GM23338 (cell line): ENCODE results near the gene BTN3A1. TPM values are rescaled to one million over a fixed set of nuclear protein-coding genes. Genes with fewer than 3 reads are reported as not detected.

Source experiments
- ATAC-seq: fragments of 200-7000 bp; cut with Tn5 transposase; 3 replicates; pipeline ENCODE4 v1.9.1; 2020
- DNase-seq: peaks from one replicate; pipeline ENCODE4 v3.0.0-alpha.2; 2015; ENCODE audit warnings: low spot score
- H2AFZ ChIP-seq: fragments of 200-600 bp; sonication (generic); 2 replicates; pipeline ENCODE4 v1.8.0; 2016; ENCODE audit warnings: antibody characterized with exemption, mild to moderate bottlenecking, moderate library complexity
- H3F3A ChIP-seq: fragments of 200-600 bp; sonication (generic); replicated peaks from 2 replicates; pipeline ENCODE4 v1.8.0; 2017; ENCODE audit warnings: antibody characterized with exemption, mixed run types, low read depth
- H3K27ac ChIP-seq: fragments of 200-600 bp; sonication (generic); 2 replicates; pipeline ENCODE4 v1.6.1; 2016; ENCODE audit warnings: low read depth
- H3K27me3 ChIP-seq: fragments of 200-600 bp; sonication (generic); 2 replicates; pipeline ENCODE4 v1.8.0; 2016; ENCODE audit warnings: mild to moderate bottlenecking, mixed run types, moderate library complexity; ENCODE audit not compliant: insufficient read depth
- H3K36me3 ChIP-seq: fragments of 200-600 bp; sonication (generic); 2 replicates; pipeline ENCODE4 v1.8.0; 2016; ENCODE audit warnings: mild to moderate bottlenecking; ENCODE audit not compliant: insufficient read depth
- H3K4me1 ChIP-seq: fragments of 200-600 bp; sonication (generic); 2 replicates; pipeline ENCODE4 v1.8.0; 2016; ENCODE audit warnings: mild to moderate bottlenecking, moderate library complexity; ENCODE audit not compliant: insufficient read depth
- H3K4me2 ChIP-seq: fragments of 200-600 bp; sonication (generic); 2 replicates; pipeline ENCODE4 v1.7.1; 2017; ENCODE audit warnings: mixed run types
- H3K4me3 ChIP-seq: fragments of 200-600 bp; sonication (generic); 2 replicates; pipeline ENCODE4 v1.6.1; 2016; ENCODE audit warnings: mixed run types
- H3K79me2 ChIP-seq: fragments of 200-600 bp; sonication (generic); replicated peaks from 2 replicates; pipeline ENCODE4 v1.8.0; 2017; ENCODE audit warnings: mild to moderate bottlenecking; ENCODE audit not compliant: insufficient read depth
- H3K9me2 ChIP-seq: fragments of 200-600 bp; sonication (generic); 2 replicates; pipeline ENCODE4 v1.8.0; 2017; ENCODE audit not compliant: insufficient read depth
- H4K20me1 ChIP-seq: fragments of 200-600 bp; sonication (generic); replicated peaks from 2 replicates; pipeline ENCODE4 v1.8.0; 2017; ENCODE audit warnings: mild to moderate bottlenecking; ENCODE audit not compliant: insufficient read depth
- H3K27ac Mint-ChIP-seq: 2 replicates; pipeline ENCODE4 v1.8.0; 2020; ENCODE audit warnings: inconsistent platforms, mild to moderate bottlenecking, moderate library complexity, mixed read lengths
- H3K27me3 Mint-ChIP-seq: 3 replicates; pipeline ENCODE4 v1.8.0; 2022; ENCODE audit warnings: low read depth, mild to moderate bottlenecking, moderate library complexity, mixed read lengths, inconsistent platforms; ENCODE audit not compliant: insufficient read depth, poor library complexity
- H3K36me3 Mint-ChIP-seq: 3 replicates; pipeline ENCODE4 v1.8.0; 2021; ENCODE audit warnings: low read depth, mild to moderate bottlenecking, inconsistent platforms, moderate library complexity, mixed read lengths
- H3K4me1 Mint-ChIP-seq: 3 replicates; pipeline ENCODE4 v1.8.0; 2020; ENCODE audit warnings: mild to moderate bottlenecking, inconsistent platforms, mixed read lengths
- H3K4me3 Mint-ChIP-seq: 3 replicates; pipeline ENCODE4 v1.8.0; 2021; ENCODE audit warnings: moderate library complexity, mild to moderate bottlenecking, inconsistent platforms, mixed read lengths
- H3K9me3 Mint-ChIP-seq: 3 replicates; pipeline ENCODE4 v1.8.0; 2020; ENCODE audit warnings: moderate library complexity, mild to moderate bottlenecking, inconsistent platforms, mixed read lengths
- CREB1 ChIP-seq: fragments of 250-450 bp; sonication (Bioruptor Pico); IDR thresholded peaks from 2 replicates; pipeline ENCODE4 v1.5.0; 2020; ENCODE audit warnings: low read depth, mild to moderate bottlenecking, moderate library complexity
- EZH2 ChIP-seq: fragments of 200-600 bp; sonication (generic); IDR thresholded peaks from one replicate; pipeline ENCODE4 v1.8.0; 2017; ENCODE audit warnings: antibody characterized with exemption, mild to moderate bottlenecking, low read depth; ENCODE audit not compliant: unreplicated experiment
- JUNB ChIP-seq: IDR thresholded peaks from one replicate; pipeline ENCODE4 v1.6.1; 2016; ENCODE audit warnings: antibody characterized with exemption; ENCODE audit not compliant: unreplicated experiment
- NANOG ChIP-seq: IDR thresholded peaks from 2 replicates; pipeline ENCODE4 v1.6.1; 2016; ENCODE audit warnings: antibody characterized with exemption, borderline replicate concordance
- POLR2AphosphoS5 ChIP-seq: IDR thresholded peaks from 2 replicates; pipeline ENCODE4 v1.6.1; 2016; ENCODE audit warnings: antibody characterized with exemption, low read depth
- STAT1 ChIP-seq: IDR thresholded peaks from one replicate; pipeline ENCODE4 v1.6.1; 2016; ENCODE audit warnings: antibody characterized with exemption; ENCODE audit not compliant: unreplicated experiment
- ZNF331 ChIP-seq: fragments of 250-450 bp; sonication (Bioruptor Pico); IDR thresholded peaks from 2 replicates; pipeline ENCODE4 v1.5.0; 2020; ENCODE audit warnings: low read depth, mild to moderate bottlenecking, moderate library complexity
- polyA plus RNA-seq: library from polyadenylated mRNA; unstranded; fragments of >200 nt; fragmentation: Nextera tagmentation; extraction: Ambion mirVana; gene quantifications from 2 replicates; pipeline ENCODE4 v1.2.1, GENCODE V29; 2016
- total RNA-seq: library from RNA; depleted of rRNA; stranded (reverse); fragments of >200 nt; shearing (Covaris generic); gene quantifications from 2 replicates; pipeline ENCODE4 v1.2.3, GENCODE V29; 2014
- TF ChIP-seq, protein P1 (sequence below): IDR thresholded peaks from one replicate; pipeline ENCODE4 v1.6.1; 2018; ENCODE audit warnings: antibody characterized with exemption; ENCODE audit not compliant: unreplicated experiment
- TF ChIP-seq, protein P2 (sequence below): fragments of 250-450 bp; sonication (Bioruptor Pico); IDR thresholded peaks from 2 replicates; pipeline ENCODE4 v1.5.0; 2020; ENCODE audit warnings: mild to moderate bottlenecking, moderate library complexity
- TF ChIP-seq, protein P3 (sequence below), 2 experiments: fragments of 200-600 bp in 1 of 2; sonication (generic) in 1 of 2; conservative IDR thresholded peaks; 2 replicates each; pipeline versions ENCODE4 v1.5.1 to v1.6.1; 2016 to 2017; ENCODE audit warnings: antibody characterized with exemption in 2 of 2, low read depth in 2 of 2, mild to moderate bottlenecking in 2 of 2, moderate library complexity in 1 of 2
- TF ChIP-seq, protein P4 (sequence below): IDR thresholded peaks from 2 replicates; pipeline ENCODE4 v1.6.1; 2016; ENCODE audit warnings: antibody characterized with exemption

BTN3A1 gene
- total and polyA plus RNA-seq, 2 experiments from 2014 or later, result 2.4 to 4.0 TPM

DNA sequence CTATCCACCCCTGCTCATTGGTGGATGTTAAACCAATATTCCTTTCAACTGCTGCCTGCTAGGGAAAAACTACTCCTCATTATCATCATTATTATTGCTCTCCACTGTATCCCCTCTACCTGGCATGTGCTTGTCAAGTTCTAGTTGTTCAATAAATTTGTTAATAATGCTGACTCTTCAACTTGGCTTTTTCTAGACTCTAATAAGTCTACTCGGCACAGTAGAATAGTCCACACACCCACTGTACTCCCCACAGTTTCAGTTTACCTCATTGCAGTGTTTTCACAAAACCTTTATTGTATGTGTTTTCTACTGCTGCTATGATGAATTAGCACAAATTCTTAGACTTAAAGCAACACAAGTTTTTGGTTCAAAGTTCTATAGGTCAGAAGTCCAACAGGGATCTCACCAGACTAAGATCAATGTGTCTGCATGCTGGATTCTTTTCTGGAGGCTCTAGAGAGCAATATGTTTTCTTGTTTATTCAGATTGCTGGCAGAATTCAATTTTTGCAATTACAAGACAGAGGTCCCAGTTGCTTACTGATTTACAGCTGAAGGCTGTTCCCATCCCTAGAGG lies 13.1 kb downstream of the BTN3A1 start (continued):
- TF ChIP-seq, protein P1, sequence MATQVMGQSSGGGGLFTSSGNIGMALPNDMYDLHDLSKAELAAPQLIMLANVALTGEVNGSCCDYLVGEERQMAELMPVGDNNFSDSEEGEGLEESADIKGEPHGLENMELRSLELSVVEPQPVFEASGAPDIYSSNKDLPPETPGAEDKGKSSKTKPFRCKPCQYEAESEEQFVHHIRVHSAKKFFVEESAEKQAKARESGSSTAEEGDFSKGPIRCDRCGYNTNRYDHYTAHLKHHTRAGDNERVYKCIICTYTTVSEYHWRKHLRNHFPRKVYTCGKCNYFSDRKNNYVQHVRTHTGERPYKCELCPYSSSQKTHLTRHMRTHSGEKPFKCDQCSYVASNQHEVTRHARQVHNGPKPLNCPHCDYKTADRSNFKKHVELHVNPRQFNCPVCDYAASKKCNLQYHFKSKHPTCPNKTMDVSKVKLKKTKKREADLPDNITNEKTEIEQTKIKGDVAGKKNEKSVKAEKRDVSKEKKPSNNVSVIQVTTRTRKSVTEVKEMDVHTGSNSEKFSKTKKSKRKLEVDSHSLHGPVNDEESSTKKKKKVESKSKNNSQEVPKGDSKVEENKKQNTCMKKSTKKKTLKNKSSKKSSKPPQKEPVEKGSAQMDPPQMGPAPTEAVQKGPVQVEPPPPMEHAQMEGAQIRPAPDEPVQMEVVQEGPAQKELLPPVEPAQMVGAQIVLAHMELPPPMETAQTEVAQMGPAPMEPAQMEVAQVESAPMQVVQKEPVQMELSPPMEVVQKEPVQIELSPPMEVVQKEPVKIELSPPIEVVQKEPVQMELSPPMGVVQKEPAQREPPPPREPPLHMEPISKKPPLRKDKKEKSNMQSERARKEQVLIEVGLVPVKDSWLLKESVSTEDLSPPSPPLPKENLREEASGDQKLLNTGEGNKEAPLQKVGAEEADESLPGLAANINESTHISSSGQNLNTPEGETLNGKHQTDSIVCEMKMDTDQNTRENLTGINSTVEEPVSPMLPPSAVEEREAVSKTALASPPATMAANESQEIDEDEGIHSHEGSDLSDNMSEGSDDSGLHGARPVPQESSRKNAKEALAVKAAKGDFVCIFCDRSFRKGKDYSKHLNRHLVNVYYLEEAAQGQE, result no peak

DNA sequence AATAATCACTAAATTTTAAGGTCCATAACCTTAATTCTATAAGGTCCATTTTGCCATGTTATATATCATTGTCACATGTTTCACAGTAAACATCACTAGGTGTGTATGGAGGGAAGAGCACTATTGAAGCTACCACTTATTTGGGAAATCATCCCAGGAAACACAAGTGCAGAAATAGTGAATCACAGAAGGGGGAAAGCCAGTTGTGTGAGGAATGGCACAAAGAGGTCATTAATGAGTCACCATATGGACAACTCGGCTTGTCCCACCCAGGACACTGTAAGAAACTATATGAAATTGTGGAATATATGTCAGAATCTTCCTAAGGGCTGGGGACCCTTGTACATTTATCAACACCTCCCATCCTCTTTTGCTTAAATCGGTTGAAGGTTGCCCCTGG lies 13.7 kb downstream of the BTN3A1 start:
- H3K27ac ChIP-seq, result no peak overlapping the region
- H3K4me1 ChIP-seq, result no peaks in the 10 kb centered on the region; the same call in 1 of the 2 replicates
- H3K4me3 ChIP-seq, result no peak overlapping the region
- Mint-ChIP-seq H3K36me3 (peaks cover 10% of the 10 kb centered on the region; the same call in 2 of the 3 replicates), H3K9me3 (peaks cover 23% of the 10 kb centered on the region), H3K27ac (no peak overlapping the region), H3K4me3 (no peak overlapping the region), H3K27me3 (no peaks in the 10 kb centered on the region), H3K4me1 (no peaks in the 10 kb centered on the region; the same call in 2 of the 3 replicates)
- H4K20me1 ChIP-seq, result no peaks in the 10 kb centered on the region
- 0 out of 2 replicates have a peak, but pooled peaks cover 3% of the 10 kb centered on the region for H3K9me2 ChIP-seq
- no peaks in the 10 kb centered on the region for H3K27me3 ChIP-seq
- no peak overlapping the region for H3K4me2 ChIP-seq
- DNase-seq (no peak), ATAC-seq (no peak)
- no peaks in the 10 kb centered on the region for H3K36me3 ChIP-seq
- H3K79me2 ChIP-seq, result no peaks in the 10 kb centered on the region
- no peak overlapping the region for H2AFZ ChIP-seq
- 0 out of 2 replicates have a peak, but pooled peaks cover 4% of the 10 kb centered on the region for H3F3A ChIP-seq
- TF ChIP-seq STAT1 (no peak), POLR2AphosphoS5 (no peak), NANOG (no peak), JUNB (no peak), EZH2 (no peak), CREB1 (no peak), ZNF331 (CRISPR knock-in tag) (no peak)
- TF ChIP-seq, protein P2, sequence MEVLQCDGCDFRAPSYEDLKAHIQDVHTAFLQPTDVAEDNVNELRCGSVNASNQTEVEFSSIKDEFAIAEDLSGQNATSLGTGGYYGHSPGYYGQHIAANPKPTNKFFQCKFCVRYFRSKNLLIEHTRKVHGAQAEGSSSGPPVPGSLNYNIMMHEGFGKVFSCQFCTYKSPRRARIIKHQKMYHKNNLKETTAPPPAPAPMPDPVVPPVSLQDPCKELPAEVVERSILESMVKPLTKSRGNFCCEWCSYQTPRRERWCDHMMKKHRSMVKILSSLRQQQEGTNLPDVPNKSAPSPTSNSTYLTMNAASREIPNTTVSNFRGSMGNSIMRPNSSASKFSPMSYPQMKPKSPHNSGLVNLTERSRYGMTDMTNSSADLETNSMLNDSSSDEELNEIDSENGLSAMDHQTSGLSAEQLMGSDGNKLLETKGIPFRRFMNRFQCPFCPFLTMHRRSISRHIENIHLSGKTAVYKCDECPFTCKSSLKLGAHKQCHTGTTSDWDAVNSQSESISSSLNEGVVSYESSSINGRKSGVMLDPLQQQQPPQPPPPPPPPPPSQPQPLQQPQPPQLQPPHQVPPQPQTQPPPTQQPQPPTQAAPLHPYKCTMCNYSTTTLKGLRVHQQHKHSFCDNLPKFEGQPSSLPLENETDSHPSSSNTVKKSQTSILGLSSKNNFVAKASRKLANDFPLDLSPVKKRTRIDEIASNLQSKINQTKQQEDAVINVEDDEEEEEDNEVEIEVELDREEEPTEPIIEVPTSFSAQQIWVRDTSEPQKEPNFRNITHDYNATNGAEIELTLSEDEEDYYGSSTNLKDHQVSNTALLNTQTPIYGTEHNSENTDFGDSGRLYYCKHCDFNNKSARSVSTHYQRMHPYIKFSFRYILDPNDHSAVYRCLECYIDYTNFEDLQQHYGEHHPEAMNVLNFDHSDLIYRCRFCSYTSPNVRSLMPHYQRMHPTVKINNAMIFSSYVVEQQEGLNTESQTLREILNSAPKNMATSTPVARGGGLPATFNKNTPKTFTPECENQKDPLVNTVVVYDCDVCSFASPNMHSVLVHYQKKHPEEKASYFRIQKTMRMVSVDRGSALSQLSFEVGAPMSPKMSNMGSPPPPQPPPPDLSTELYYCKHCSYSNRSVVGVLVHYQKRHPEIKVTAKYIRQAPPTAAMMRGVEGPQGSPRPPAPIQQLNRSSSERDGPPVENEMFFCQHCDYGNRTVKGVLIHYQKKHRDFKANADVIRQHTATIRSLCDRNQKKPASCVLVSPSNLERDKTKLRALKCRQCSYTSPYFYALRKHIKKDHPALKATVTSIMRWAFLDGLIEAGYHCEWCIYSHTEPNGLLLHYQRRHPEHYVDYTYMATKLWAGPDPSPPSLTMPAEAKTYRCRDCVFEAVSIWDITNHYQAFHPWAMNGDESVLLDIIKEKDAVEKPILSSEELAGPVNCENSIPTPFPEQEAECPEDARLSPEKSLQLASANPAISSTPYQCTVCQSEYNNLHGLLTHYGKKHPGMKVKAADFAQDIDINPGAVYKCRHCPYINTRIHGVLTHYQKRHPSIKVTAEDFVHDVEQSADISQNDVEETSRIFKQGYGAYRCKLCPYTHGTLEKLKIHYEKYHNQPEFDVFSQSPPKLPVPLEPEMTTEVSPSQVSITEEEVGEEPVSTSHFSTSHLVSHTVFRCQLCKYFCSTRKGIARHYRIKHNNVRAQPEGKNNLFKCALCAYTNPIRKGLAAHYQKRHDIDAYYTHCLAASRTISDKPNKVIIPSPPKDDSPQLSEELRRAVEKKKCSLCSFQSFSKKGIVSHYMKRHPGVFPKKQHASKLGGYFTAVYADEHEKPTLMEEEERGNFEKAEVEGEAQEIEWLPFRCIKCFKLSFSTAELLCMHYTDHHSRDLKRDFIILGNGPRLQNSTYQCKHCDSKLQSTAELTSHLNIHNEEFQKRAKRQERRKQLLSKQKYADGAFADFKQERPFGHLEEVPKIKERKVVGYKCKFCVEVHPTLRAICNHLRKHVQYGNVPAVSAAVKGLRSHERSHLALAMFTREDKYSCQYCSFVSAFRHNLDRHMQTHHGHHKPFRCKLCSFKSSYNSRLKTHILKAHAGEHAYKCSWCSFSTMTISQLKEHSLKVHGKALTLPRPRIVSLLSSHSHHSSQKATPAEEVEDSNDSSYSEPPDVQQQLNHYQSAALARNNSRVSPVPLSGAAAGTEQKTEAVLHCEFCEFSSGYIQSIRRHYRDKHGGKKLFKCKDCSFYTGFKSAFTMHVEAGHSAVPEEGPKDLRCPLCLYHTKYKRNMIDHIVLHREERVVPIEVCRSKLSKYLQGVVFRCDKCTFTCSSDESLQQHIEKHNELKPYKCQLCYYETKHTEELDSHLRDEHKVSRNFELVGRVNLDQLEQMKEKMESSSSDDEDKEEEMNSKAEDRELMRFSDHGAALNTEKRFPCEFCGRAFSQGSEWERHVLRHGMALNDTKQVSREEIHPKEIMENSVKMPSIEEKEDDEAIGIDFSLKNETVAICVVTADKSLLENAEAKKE (CRISPR knock-in tag), result no peak
- TF ChIP-seq, protein P3, sequence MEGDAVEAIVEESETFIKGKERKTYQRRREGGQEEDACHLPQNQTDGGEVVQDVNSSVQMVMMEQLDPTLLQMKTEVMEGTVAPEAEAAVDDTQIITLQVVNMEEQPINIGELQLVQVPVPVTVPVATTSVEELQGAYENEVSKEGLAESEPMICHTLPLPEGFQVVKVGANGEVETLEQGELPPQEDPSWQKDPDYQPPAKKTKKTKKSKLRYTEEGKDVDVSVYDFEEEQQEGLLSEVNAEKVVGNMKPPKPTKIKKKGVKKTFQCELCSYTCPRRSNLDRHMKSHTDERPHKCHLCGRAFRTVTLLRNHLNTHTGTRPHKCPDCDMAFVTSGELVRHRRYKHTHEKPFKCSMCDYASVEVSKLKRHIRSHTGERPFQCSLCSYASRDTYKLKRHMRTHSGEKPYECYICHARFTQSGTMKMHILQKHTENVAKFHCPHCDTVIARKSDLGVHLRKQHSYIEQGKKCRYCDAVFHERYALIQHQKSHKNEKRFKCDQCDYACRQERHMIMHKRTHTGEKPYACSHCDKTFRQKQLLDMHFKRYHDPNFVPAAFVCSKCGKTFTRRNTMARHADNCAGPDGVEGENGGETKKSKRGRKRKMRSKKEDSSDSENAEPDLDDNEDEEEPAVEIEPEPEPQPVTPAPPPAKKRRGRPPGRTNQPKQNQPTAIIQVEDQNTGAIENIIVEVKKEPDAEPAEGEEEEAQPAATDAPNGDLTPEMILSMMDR (conservative IDR thresholded peaks at IDR 0.05; ENCODE audit: low read depth in 2 of 2), result no peak
- TF ChIP-seq, protein P4, sequence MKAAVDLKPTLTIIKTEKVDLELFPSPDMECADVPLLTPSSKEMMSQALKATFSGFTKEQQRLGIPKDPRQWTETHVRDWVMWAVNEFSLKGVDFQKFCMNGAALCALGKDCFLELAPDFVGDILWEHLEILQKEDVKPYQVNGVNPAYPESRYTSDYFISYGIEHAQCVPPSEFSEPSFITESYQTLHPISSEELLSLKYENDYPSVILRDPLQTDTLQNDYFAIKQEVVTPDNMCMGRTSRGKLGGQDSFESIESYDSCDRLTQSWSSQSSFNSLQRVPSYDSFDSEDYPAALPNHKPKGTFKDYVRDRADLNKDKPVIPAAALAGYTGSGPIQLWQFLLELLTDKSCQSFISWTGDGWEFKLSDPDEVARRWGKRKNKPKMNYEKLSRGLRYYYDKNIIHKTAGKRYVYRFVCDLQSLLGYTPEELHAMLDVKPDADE, result no peak
